ENCODE measurements around the gene GSTM2.
A peak's percentile ranks its signal among the peaks of the same experiment; 100 is the strongest.

The GSTM2 gene

DNA sequence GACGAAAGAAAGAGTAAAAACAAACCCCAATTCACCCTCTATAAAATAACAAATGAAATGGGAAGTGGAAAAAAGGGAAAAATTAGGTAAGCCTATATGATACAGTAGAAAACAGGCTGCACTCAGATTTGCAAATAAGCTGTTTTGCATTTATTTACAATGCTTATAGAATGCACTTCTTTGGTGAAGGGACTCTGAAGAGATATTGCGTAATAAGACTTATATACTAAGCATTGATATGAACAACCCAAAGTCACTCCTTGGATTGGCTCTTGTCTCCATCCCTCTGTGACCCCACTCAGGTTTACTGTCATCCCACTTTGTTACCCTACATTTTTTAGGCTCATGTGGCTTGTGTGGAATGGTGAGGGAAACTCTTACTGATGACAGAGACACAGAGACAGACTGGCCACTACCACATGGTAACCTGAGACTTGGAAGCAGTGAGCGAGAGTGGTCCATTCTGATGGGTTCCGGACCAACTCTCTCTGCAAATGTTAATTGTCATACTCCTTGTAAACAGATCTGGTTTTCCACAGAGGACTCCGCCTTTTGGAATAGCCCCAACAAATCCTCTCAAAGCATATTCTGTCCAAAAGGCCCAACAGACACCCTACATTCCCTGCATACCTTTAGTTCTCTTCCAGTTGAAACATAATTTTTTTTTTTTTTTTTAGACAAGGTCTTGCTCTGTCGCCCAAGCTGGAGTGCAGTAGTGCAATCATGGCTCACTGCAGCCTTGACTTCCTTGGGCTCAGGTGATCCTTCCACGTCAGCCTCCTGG, 55.2 kb downstream of the GSTM2 start:
- peak in 1 of 42 donors; percentile 26 for DNase-seq
- intact Hi-C loops (cut with DNase I): no loop called here

All from head of caudate nucleus (tissue), 42 donors.